Measurements from ENCODE around the gene TMEM198. TPM values are rescaled to one million over a fixed set of nuclear protein-coding genes. Genes with fewer than 3 reads are reported as not detected.

TMEM198 gene
- total RNA-seq, 1 donor, result 1.1 TPM

DNA sequence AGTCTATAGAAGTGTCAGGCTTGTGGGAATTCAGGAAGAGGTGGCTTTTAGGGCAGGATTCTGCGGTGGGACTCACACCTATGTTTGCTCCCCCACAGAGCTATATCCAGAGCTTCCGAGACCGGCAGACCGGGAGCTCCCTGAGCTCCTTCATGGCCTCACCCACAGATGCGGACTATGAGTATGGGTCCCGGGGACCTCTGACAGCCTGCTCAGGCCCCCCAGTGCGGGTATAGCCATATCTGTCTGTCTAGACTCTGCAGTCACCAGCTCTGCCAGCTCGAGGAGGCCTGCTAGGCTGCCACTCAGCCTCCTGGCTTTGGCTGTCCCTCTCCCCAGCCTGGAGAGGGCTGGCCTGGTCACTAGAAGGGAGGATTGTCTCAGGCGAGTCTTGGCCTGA is 5.8 kb downstream of the TMEM198 start:
- no peak overlapping the region for H2AFZ ChIP-seq (ENCODE audit: low read length)
- no peak overlapping the region for H3K4me3 ChIP-seq (ENCODE audit: insufficient read depth, low read length)
- DNase-seq (ENCODE audit: insufficient read length, low spot score, missing footprints), result no peak
- H4K20me1 ChIP-seq (ENCODE audit: insufficient read depth, low read length), result peaks cover 3% of the 10 kb centered on the region
- H3K79me2 ChIP-seq (ENCODE audit: insufficient read depth, low read length), result no peaks in the 10 kb centered on the region
- TF ChIP-seq, protein P1, sequence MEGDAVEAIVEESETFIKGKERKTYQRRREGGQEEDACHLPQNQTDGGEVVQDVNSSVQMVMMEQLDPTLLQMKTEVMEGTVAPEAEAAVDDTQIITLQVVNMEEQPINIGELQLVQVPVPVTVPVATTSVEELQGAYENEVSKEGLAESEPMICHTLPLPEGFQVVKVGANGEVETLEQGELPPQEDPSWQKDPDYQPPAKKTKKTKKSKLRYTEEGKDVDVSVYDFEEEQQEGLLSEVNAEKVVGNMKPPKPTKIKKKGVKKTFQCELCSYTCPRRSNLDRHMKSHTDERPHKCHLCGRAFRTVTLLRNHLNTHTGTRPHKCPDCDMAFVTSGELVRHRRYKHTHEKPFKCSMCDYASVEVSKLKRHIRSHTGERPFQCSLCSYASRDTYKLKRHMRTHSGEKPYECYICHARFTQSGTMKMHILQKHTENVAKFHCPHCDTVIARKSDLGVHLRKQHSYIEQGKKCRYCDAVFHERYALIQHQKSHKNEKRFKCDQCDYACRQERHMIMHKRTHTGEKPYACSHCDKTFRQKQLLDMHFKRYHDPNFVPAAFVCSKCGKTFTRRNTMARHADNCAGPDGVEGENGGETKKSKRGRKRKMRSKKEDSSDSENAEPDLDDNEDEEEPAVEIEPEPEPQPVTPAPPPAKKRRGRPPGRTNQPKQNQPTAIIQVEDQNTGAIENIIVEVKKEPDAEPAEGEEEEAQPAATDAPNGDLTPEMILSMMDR (IDR thresholded peaks at IDR 0.05; ENCODE audit: extremely low read depth, low read depth, low read length), result no peak
- H3K4me1 ChIP-seq (ENCODE audit: insufficient read depth, low read length), result peaks cover 13% of the 10 kb centered on the region
- H3K27me3 ChIP-seq (ENCODE audit: insufficient read depth, low read length), result peaks cover 2% of the 10 kb centered on the region
- H3K4me2 ChIP-seq (ENCODE audit: insufficient read depth, low read length), result no peak overlapping the region
- no peak overlapping the region for H3K27ac ChIP-seq (ENCODE audit: low read depth, low read length)
- no peaks in the 10 kb centered on the region for H3K9me3 ChIP-seq (ENCODE audit: low read depth, low read length)
- no peaks in the 10 kb centered on the region for H3K36me3 ChIP-seq (ENCODE audit: insufficient read depth, low read length)

DNA sequence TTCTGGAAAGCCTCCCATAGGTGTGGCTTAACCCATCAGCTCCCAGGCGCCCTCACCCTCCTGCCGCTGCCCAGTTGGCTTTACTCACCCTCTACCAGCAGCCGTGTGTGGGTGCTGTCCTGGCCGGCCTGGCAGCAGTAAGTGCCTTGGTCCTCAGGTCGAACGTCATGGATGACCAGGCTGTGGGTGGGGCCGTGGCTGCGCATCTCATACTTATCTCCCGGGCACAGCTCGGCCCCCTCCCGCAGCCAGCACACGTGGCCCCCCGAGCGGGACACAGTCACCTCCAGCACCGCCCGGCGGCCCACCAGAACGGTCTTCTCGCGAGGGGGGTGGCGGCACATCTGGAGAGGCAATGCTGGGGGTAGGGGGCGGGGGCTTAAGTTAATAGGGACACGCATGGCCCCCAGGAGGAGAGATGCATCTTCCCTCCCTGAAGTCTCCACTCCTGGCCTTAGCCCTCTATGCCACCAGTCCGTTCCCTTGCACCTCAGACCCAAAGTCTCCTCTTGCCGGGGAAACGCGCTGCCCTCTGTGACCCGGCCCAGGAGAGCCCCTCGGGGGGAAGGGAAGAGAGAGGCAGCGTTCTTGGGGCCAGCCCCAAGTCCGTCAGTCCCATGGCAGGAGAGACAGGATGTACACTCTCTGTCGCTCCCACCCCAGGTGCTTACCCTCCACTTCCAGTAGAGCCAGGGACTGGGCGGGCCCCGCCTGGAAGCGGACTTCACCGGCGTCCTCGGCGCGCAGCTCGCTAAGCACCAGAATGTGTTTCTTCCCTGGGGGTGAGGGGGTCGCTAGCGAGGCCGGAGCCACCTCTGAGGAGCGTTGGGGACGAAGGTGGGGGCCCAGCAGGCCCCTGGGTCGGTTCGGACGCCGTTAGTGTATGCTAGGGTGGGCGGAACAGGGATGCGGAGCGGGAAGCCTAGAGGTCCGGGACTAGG is 7.9 kb downstream of the TMEM198 start:
- Histone ChIP-seq H3K4me2 (ENCODE audit: insufficient read depth, low read length) (peak overlapping the region; percentile 88), H3K36me3 (ENCODE audit: insufficient read depth, low read length) (no peaks in the 10 kb centered on the region), H3K79me2 (ENCODE audit: insufficient read depth, low read length) (no peaks in the 10 kb centered on the region), H3K4me1 (ENCODE audit: insufficient read depth, low read length) (peaks cover 13% of the 10 kb centered on the region), H3K27ac (ENCODE audit: low read depth, low read length) (peak overlapping the region; percentile 45), H3K27me3 (ENCODE audit: insufficient read depth, low read length) (peaks cover 2% of the 10 kb centered on the region), H3K9me3 (ENCODE audit: low read depth, low read length) (no peaks in the 10 kb centered on the region), H3K4me3 (ENCODE audit: insufficient read depth, low read length) (peak overlapping the region; percentile 76), H2AFZ (ENCODE audit: low read length) (peak overlapping the region; percentile 85), H4K20me1 (ENCODE audit: insufficient read depth, low read length) (peaks cover 2% of the 10 kb centered on the region)
- TF ChIP-seq, protein P1 (IDR thresholded peaks at IDR 0.05; ENCODE audit: extremely low read depth, low read depth, low read length), result no peak
- DNase-seq (ENCODE audit: insufficient read length, low spot score, missing footprints), result peak; percentile 95

DNA sequence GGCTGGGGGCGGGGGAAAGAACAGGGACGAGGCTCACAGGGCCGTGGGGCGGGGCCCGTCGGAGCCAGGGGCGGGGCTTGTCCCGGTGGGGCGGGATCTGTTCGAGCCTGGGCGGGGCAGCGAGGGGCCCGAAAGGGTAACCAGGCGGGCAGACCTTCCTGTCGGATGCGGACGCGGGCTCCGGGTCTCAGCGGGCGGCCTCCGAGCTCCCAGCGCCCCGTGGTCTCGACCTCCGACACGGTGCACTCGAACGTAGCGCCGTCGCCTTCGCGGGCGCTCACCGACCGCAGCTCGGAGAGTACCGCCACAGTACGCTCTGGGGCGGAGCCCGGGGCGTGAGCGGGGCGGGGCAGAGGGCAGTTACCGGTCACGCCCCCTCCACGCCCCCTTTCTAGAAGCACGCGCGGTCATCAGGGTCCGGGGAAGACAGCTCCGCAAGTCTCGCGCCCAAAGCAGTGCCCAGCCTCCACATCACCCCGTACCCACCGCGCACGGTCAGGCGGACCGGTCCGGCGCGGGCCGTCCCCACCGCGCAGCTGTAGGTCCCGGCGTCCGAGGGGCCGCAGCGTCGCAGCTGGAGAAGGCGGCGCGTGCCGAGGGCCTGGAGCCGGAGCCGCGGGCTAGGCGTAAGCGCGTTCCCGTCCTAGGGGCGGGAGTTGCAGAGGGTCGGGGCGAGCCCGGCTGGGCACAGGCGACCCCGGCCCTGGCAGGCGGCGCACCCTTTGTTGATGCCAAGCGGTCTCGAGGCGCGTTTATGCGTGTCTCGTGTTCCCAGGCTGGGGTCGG is 8.7 kb downstream of the TMEM198 start:
- peak; percentile 99 for DNase-seq (ENCODE audit: insufficient read length, low spot score, missing footprints)
- Histone ChIP-seq H3K9me3 (ENCODE audit: low read depth, low read length) (no peaks in the 10 kb centered on the region), H2AFZ (ENCODE audit: low read length) (peak overlapping the region; percentile 85), H3K27me3 (ENCODE audit: insufficient read depth, low read length) (peaks cover 2% of the 10 kb centered on the region), H3K79me2 (ENCODE audit: insufficient read depth, low read length) (no peaks in the 10 kb centered on the region), H3K27ac (ENCODE audit: low read depth, low read length) (no peak overlapping the region), H3K4me2 (ENCODE audit: insufficient read depth, low read length) (peak overlapping the region; percentile 88), H3K36me3 (ENCODE audit: insufficient read depth, low read length) (no peaks in the 10 kb centered on the region), H3K4me1 (ENCODE audit: insufficient read depth, low read length) (peaks cover 13% of the 10 kb centered on the region), H4K20me1 (ENCODE audit: insufficient read depth, low read length) (peaks cover 2% of the 10 kb centered on the region), H3K4me3 (ENCODE audit: insufficient read depth, low read length) (peak overlapping the region; percentile 76)
- TF ChIP-seq, protein P1 (IDR thresholded peaks at IDR 0.05; ENCODE audit: extremely low read depth, low read depth, low read length), result no peak

DNA sequence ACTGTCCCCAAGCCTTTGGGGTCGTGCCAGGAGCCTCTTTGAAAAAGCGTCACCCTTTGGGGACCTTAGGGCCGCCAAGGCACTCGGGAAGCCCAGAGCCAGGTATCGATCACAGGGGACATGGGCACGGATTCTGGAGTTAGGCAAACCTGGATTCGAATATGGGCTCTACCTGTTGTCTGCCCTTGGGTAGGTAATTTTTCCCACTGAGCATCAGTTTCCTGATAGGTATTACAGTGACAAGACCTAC is 9.3 kb downstream of the TMEM198 start:
- no peak overlapping the region for H3K27ac ChIP-seq (ENCODE audit: low read depth, low read length)
- no peaks in the 10 kb centered on the region for H3K9me3 ChIP-seq (ENCODE audit: low read depth, low read length)
- peak overlapping the region; percentile 76 for H3K4me3 ChIP-seq (ENCODE audit: insufficient read depth, low read length)
- peaks cover 2% of the 10 kb centered on the region for H4K20me1 ChIP-seq (ENCODE audit: insufficient read depth, low read length)
- H2AFZ ChIP-seq (ENCODE audit: low read length), result no peak overlapping the region
- DNase-seq (ENCODE audit: insufficient read length, low spot score, missing footprints), result no peak
- H3K27me3 ChIP-seq (ENCODE audit: insufficient read depth, low read length), result peaks cover 2% of the 10 kb centered on the region
- H3K4me1 ChIP-seq (ENCODE audit: insufficient read depth, low read length), result peaks cover 13% of the 10 kb centered on the region
- H3K36me3 ChIP-seq (ENCODE audit: insufficient read depth, low read length), result no peaks in the 10 kb centered on the region
- TF ChIP-seq, protein P1 (IDR thresholded peaks at IDR 0.05; ENCODE audit: extremely low read depth, low read depth, low read length), result no peak
- H3K79me2 ChIP-seq (ENCODE audit: insufficient read depth, low read length), result no peaks in the 10 kb centered on the region
- H3K4me2 ChIP-seq (ENCODE audit: insufficient read depth, low read length), result peak overlapping the region; percentile 88
